Measurements from ENCODE around the gene CREM. TPM values are rescaled to one million over a fixed set of nuclear protein-coding genes. Genes with fewer than 3 reads are reported as not detected.

CREM gene
- total RNA-seq, 1 donor, result 33.7 TPM

DNA sequence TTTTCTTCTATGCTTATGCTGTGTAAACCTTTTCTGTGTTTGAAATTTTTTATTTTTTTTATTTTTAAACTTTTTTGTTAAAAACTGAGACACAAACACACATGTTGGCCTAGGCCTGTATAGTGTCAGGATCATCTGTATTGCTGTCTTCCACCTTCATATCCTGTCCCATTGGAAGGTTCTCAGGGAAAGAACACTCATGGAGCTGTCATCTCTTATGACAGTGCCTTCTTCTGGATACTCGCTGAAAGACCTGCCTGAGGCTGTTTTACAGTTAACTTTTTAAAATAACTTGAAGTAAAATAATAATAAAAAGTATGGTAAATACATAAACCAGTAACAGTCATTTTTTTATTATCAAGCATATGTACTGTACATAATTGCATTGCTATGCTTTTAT is 34.1 kb downstream of the CREM start:
- DNase-seq (ENCODE audit: low read depth), result no peak
- TF ChIP-seq, protein P1, sequence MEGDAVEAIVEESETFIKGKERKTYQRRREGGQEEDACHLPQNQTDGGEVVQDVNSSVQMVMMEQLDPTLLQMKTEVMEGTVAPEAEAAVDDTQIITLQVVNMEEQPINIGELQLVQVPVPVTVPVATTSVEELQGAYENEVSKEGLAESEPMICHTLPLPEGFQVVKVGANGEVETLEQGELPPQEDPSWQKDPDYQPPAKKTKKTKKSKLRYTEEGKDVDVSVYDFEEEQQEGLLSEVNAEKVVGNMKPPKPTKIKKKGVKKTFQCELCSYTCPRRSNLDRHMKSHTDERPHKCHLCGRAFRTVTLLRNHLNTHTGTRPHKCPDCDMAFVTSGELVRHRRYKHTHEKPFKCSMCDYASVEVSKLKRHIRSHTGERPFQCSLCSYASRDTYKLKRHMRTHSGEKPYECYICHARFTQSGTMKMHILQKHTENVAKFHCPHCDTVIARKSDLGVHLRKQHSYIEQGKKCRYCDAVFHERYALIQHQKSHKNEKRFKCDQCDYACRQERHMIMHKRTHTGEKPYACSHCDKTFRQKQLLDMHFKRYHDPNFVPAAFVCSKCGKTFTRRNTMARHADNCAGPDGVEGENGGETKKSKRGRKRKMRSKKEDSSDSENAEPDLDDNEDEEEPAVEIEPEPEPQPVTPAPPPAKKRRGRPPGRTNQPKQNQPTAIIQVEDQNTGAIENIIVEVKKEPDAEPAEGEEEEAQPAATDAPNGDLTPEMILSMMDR (IDR thresholded peaks at IDR 0.05; ENCODE audit: insufficient read depth, low read depth, low read length), result no peak
- no peak overlapping the region for H3K4me3 ChIP-seq (ENCODE audit: low read depth, low read length)

GRCh38 chr10:35161906-35162305 is 35.3 kb downstream of the CREM start:
- no peak for DNase-seq (ENCODE audit: low read depth)
- no peak overlapping the region for H3K4me3 ChIP-seq (ENCODE audit: low read depth, low read length)
- TF ChIP-seq, protein P1 (IDR thresholded peaks at IDR 0.05; ENCODE audit: insufficient read depth, low read depth, low read length), result no peak

DNA sequence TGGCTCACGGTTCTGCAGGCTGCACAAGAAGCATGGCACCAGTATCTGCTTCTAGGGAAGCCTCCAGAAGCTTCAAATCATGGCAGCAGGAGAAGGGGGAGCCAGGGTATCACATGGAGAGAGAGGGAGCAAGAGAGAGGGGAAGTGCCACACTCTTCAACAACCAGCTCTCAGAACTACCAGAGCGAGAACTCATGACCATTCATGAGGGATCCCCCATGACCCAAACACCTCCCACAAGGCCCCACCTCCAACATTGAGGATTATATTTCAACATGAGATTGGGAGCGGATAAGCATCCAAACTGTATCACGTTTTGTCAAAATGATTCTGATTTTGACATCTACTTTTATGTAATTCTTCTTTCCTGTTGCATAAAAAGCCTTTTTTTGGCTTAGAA is 38.5 kb downstream of the CREM start:
- no peak overlapping the region for H3K4me3 ChIP-seq (ENCODE audit: low read depth, low read length)
- DNase-seq (ENCODE audit: low read depth), result no peak
- TF ChIP-seq, protein P1 (IDR thresholded peaks at IDR 0.05; ENCODE audit: insufficient read depth, low read depth, low read length), result no peak

DNA sequence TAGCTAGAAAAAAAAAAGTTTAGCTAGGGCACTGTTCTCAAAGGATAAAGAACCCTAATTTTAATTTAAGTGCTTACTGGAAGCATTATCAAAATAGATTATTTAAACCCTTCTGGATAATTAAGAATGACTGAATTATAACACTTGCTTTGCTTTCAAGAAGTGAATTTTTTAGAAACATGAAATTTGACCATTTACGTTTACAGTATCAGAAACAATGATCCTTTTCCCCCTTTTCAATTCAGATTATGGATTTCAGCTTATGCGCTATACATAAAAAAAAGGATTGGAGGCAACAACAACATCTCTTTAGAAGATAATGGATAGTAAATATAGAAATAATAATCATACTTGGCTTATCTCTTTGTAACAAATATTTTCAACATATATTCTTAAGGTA is 39.2 kb downstream of the CREM start:
- TF ChIP-seq, protein P1 (IDR thresholded peaks at IDR 0.05; ENCODE audit: insufficient read depth, low read depth, low read length), result no peak

GRCh38 chr10:35166607-35167006 is 40.0 kb downstream of the CREM start:
- DNase-seq (ENCODE audit: low read depth), result no peak
- TF ChIP-seq, protein P1 (IDR thresholded peaks at IDR 0.05; ENCODE audit: insufficient read depth, low read depth, low read length), result no peak
- H3K4me3 ChIP-seq (ENCODE audit: low read depth, low read length), result no peak overlapping the region

More for the DNA sequence above, 39.2 kb downstream of the CREM start:
- no peak for DNase-seq (ENCODE audit: low read depth)
- no peak overlapping the region for H3K4me3 ChIP-seq (ENCODE audit: low read depth, low read length)

DNA sequence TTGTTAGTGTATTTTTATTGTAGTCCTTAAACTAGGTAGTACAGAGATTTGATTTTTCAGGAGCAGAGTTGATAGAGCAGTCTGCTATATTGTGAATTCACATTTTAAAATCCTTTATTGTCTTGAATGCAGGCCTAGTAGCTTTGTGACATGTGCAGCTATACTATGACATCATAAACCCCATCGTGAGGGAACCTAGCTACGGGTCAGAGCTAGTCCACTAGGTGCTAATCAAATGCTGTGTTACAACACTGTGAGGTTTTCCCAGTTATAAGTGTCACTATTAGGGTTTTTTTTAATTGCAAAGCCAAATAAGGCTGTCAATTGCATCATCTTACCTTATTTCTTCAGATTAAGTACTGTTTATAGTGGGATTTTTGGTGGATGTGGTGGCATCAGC is 40.7 kb downstream of the CREM start:
- no peak overlapping the region for H3K4me3 ChIP-seq (ENCODE audit: low read depth, low read length)
- no peak for DNase-seq (ENCODE audit: low read depth)
- TF ChIP-seq, protein P1 (IDR thresholded peaks at IDR 0.05; ENCODE audit: insufficient read depth, low read depth, low read length), result no peak

DNA sequence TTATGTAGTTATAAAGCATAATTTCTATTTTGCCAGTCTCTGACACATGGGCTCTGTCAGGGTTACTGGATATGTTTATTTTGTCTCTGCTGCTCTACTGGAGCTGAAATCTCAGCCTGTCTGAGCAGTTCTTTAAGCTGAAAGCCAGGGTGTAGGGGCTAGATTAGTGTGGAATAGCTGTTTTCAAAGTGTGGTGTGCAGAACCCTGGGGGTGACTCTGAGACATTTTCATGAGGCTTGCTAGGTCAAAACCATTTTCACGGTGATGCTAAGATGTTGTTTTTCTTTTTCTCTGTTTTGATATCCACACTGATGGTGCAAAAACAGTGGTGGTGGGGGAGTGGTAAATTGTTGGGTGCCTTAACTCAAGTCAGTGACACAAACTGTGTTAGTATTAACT is 45.5 kb downstream of the CREM start:
- H3K4me3 ChIP-seq (ENCODE audit: low read depth, low read length), result no peak overlapping the region
- TF ChIP-seq, protein P1 (IDR thresholded peaks at IDR 0.05; ENCODE audit: insufficient read depth, low read depth, low read length), result no peak
- DNase-seq (ENCODE audit: low read depth), result no peak

All from fibroblast of villous mesenchyme (primary cell).